K562 (cell line): ENCODE results near the gene ITSN1. TPM values are rescaled to one million over a fixed set of nuclear protein-coding genes. Genes with fewer than 3 reads are reported as not detected.

Source experiments
- ATAC-seq: fragments of 200-7000 bp; cut with Tn5 transposase; 3 replicates; pipeline ENCODE4 v1.9.1; 2020; ENCODE audit warnings: moderate library complexity
- BruUV-seq: library from RNA; stranded (reverse); fragments of 400-500 nt; replicated peaks from 2 replicates; lab custom pipeline; 2021; lab: Mats Ljungman, UMichigan
- CTCF ChIA-PET: fragments of 300-600 bp; formaldehyde crosslinking; extraction: SDS; loops from one replicate; lab custom pipeline; 2021; ENCODE audit warnings: low intra/inter-chr PET ratio; lab: Yijun Ruan, JAX
- POLR2A ChIA-PET: fragments of 300-600, 350-650 bp; sonication (Branson Sonifier 250); formaldehyde crosslinking; extraction: SDS; loops from one replicate; lab custom pipeline; 2021; ENCODE audit warnings: antibody characterized with exemption, inconsistent platforms; lab: Yijun Ruan, JAX
- DNase-seq, 4 experiments: peaks; one replicate each; pipeline versions ENCODE4 v3.0.0 to v3.0.0-alpha.2; 2011 to 2018; ENCODE audit warnings: low spot score in 3 of 4, mixed read lengths in 3 of 4; ENCODE audit errors: extremely low read depth in 1 of 4
- FAIRE-seq: peaks from 2 replicates; lab custom pipeline; 2011; peaks lifted over from hg19 to GRCh38; lab: Jason Lieb, UNC
- H2AFZ ChIP-seq: 2 replicates; pipeline ENCODE4 v1.6.0; 2011; ENCODE audit warnings: low read depth, low read length, control low read depth, inconsistent platforms
- H3K27ac ChIP-seq: fragments of 200-600 bp; 3 replicates; pipeline ENCODE4 v1.8.0; 2011; ENCODE audit warnings: low read depth, mild to moderate bottlenecking, control low read depth, inconsistent platforms, low read length, moderate library complexity, mixed read lengths; ENCODE audit errors: extremely low read depth
- H3K27me3 ChIP-seq, 2 experiments: fragments of 300-600 bp in 1 of 2; 2 replicates in 1 of 2; 3 replicates in 1 of 2; pipeline versions ENCODE4 v1.6.0 to v1.8.0; 2011; ENCODE audit warnings: inconsistent platforms in 2 of 2, low read length in 2 of 2, mild to moderate bottlenecking in 1 of 2, mixed read lengths in 1 of 2, moderate library complexity in 1 of 2; ENCODE audit not compliant: control insufficient read depth in 2 of 2, insufficient read depth in 2 of 2
- H3K36me3 ChIP-seq: fragments of 300-600 bp; 3 replicates; pipeline ENCODE4 v1.8.0; 2011; ENCODE audit warnings: mild to moderate bottlenecking, low read length, inconsistent platforms; ENCODE audit not compliant: control insufficient read depth, insufficient read depth
- H3K4me1 ChIP-seq, 2 experiments: fragments of 200-600 bp in 1 of 2; replicated peaks in 1 of 2; 2 replicates in 1 of 2; 3 replicates in 1 of 2; pipeline versions ENCODE4 v1.5.1 to v1.8.0; 2011; ENCODE audit warnings: inconsistent platforms in 2 of 2, low read length in 2 of 2, mild to moderate bottlenecking in 1 of 2, mixed read lengths in 1 of 2, moderate library complexity in 1 of 2; ENCODE audit not compliant: control insufficient read depth in 2 of 2, insufficient read depth in 2 of 2
- H3K4me2 ChIP-seq: 2 replicates; pipeline ENCODE4 v1.6.1; 2011; ENCODE audit warnings: low read length, control low read depth, inconsistent platforms, mixed read lengths; ENCODE audit not compliant: insufficient read depth
- H3K4me3 ChIP-seq: fragments of 200-600 bp; sonication (generic), shearing (Covaris generic); 2 replicates; pipeline ENCODE4 v1.5.1; 2016; ENCODE audit warnings: control low read depth, inconsistent platforms
- H3K79me2 ChIP-seq: fragments of 200-600 bp; 3 replicates; pipeline ENCODE4 v1.8.0; 2011; ENCODE audit warnings: low read length, inconsistent platforms; ENCODE audit not compliant: control insufficient read depth, insufficient read depth
- H3K9ac ChIP-seq, 2 experiments: 2 replicates each; pipeline versions ENCODE4 v1.6.0 to v1.6.1; 2011; ENCODE audit warnings: low read depth in 2 of 2, low read length in 2 of 2, control low read depth in 1 of 2, inconsistent platforms in 1 of 2, mild to moderate bottlenecking in 1 of 2, mixed read lengths in 1 of 2; ENCODE audit not compliant: insufficient read depth in 1 of 2
- H3K9me1 ChIP-seq: one replicate; pipeline ENCODE4 v1.6.0; 2011; ENCODE audit warnings: inconsistent platforms, mild to moderate bottlenecking, low read length, moderate library complexity; ENCODE audit not compliant: control insufficient read depth, insufficient read depth
- H3K9me3 ChIP-seq: replicated peaks from 2 replicates; pipeline ENCODE4 v1.5.1; 2011; ENCODE audit warnings: low read depth, low read length, inconsistent platforms; ENCODE audit not compliant: control insufficient read depth, insufficient read depth
- H4K20me1 ChIP-seq: replicated peaks from 2 replicates; pipeline ENCODE4 v1.6.1; 2011; ENCODE audit warnings: low read length, inconsistent platforms, mixed read lengths; ENCODE audit not compliant: control insufficient read depth, insufficient read depth
- BRCA1 ChIP-seq, 2 experiments: fragments of 450-650 bp in 1 of 2; sonication (generic) in 1 of 2; formaldehyde crosslinking in 1 of 2; IDR thresholded peaks; 2 replicates each; pipeline versions ENCODE4 v1.5.0 to v1.6.1; 2017 to 2020; ENCODE audit warnings: mild to moderate bottlenecking in 1 of 2, missing genetic modification reagents in 1 of 2
- DDX20 ChIP-seq: fragments of 450-650 bp; IDR thresholded peaks from 2 replicates; pipeline ENCODE4 v1.6.1; 2016; ENCODE audit warnings: missing genetic modification characterization, low read depth, mild to moderate bottlenecking, missing compliant biosample characterization, moderate library complexity
- DMBX1 ChIP-seq: fragments of 250-450 bp; sonication (Bioruptor Pico); IDR thresholded peaks from 2 replicates; pipeline ENCODE4 v1.8.0; 2022; ENCODE audit warnings: inconsistent platforms, mild to moderate bottlenecking, moderate library complexity, borderline replicate concordance
- E2F3 ChIP-seq: fragments of 250-450 bp; sonication (Bioruptor Pico); IDR thresholded peaks from 2 replicates; pipeline ENCODE4 v1.4.0; 2020; ENCODE audit warnings: mild to moderate bottlenecking
- ESRRA ChIP-seq: fragments of 450-650 bp; IDR thresholded peaks from 2 replicates; pipeline ENCODE4 v1.6.1; 2014; ENCODE audit warnings: low read depth, mild to moderate bottlenecking, moderate library complexity, borderline replicate concordance
- HLTF ChIP-seq: fragments of 450-650 bp; IDR thresholded peaks from 2 replicates; pipeline ENCODE4 v1.6.1; 2016
- HNRNPLL ChIP-seq: fragments of 200-400 bp; formaldehyde crosslinking; IDR thresholded peaks from 2 replicates; pipeline ENCODE4 v1.6.1; 2017; ENCODE audit warnings: low read length, low read depth, mild to moderate bottlenecking; ENCODE audit not compliant: poor library complexity, severe bottlenecking
- MLX ChIP-seq, 2 experiments: fragments of 450-650 bp in 1 of 2; sonication (generic) in 1 of 2; formaldehyde crosslinking; conservative IDR thresholded peaks; 2 replicates each; pipeline versions ENCODE4 v1.4.0 to v1.8.1; 2020 to 2022; ENCODE audit warnings: mild to moderate bottlenecking in 1 of 2, missing genetic modification reagents in 1 of 2
- OTX1 ChIP-seq: fragments of 450-650 bp; formaldehyde crosslinking; IDR thresholded peaks from 2 replicates; pipeline ENCODE4 v1.4.0; 2022; ENCODE audit warnings: mild to moderate bottlenecking
- TCF15 ChIP-seq: fragments of 250-450 bp; sonication (Bioruptor Pico); IDR thresholded peaks from 2 replicates; pipeline ENCODE4 v1.8.0; 2022; ENCODE audit warnings: moderate library complexity, mild to moderate bottlenecking, inconsistent platforms
- TEAD1 ChIP-seq, 2 experiments: fragments of 450-650 bp in 1 of 2; sonication (generic) in 1 of 2; formaldehyde crosslinking; IDR thresholded peaks; 2 replicates each; pipeline versions ENCODE4 v1.4.0 to v1.8.0; 2020 to 2022; ENCODE audit warnings: mild to moderate bottlenecking in 2 of 2, missing genetic modification reagents in 1 of 2
- YBX1 ChIP-seq: fragments of 450-650 bp; IDR thresholded peaks from 2 replicates; pipeline ENCODE4 v1.7.1; 2016; ENCODE audit warnings: mild to moderate bottlenecking
- ZBTB7A ChIP-seq: IDR thresholded peaks from 2 replicates; pipeline ENCODE4 v1.6.1; 2011; ENCODE audit warnings: low read depth, mild to moderate bottlenecking, low read length, moderate library complexity, borderline replicate concordance; ENCODE audit not compliant: control insufficient read depth
- ZNF212 ChIP-seq: fragments of 450-650 bp; formaldehyde crosslinking; IDR thresholded peaks from 2 replicates; pipeline ENCODE4 v1.4.0; 2020; ENCODE audit warnings: mild to moderate bottlenecking
- ZNF717 ChIP-seq: fragments of 250-450 bp; sonication (Bioruptor Pico); IDR thresholded peaks from 2 replicates; pipeline ENCODE4 v1.5.0; 2021
- ZNF79 ChIP-seq: fragments of 250-450 bp; sonication (Bioruptor Pico); IDR thresholded peaks from 2 replicates; pipeline ENCODE4 v1.4.0; 2020; ENCODE audit warnings: low read depth, mild to moderate bottlenecking, moderate library complexity
- WGBS: fragments of 100-300 bp; shearing (Covaris generic); methylation state at CpG from one replicate; pipeline ENCODE4 v1.1.6; 2016; ENCODE audit warnings: low coverage, mixed read lengths; ENCODE audit not compliant: insufficient coverage; ENCODE audit errors: missing lambda C conversion rate; 5-methylcytosine and 5-hydroxymethylcytosine counted together
- in situ Hi-C: fragments of 300-500 bp; cut with MboI; formaldehyde crosslinking; loops from 4 replicates; pipeline ENCODE4 v1.15.0; 2018; ENCODE audit warnings: inconsistent platforms, mixed read lengths
- intact Hi-C: fragments of 100-400 bp; cut with micrococcal nuclease; formaldehyde crosslinking; loops from 2 replicates; pipeline ENCODE4 v1.14.2; 2022
- polyA plus RNA-seq, 8 experiments: library from polyadenylated mRNA; depleted of rRNA in 4 of 8; stranded (reverse) in 5 of 8; unstranded in 3 of 8; fragments of >200 nt; fragmentation: Nextera tagmentation in 2 of 8; fragmentation: Illumina TruSeq in 1 of 8; extraction: Ambion mirVana in 2 of 8; extraction: Trizol in 1 of 8; gene quantifications; 2 replicates each; pipeline versions ENCODE4 v1.2.1 to v1.2.3, GENCODE V29; 2011 to 2014; ENCODE audit warnings: inconsistent platforms in 1 of 8, missing spikeins in 1 of 8
- total RNA-seq, 7 experiments: library from RNA; depleted of rRNA in 6 of 7; stranded (reverse); fragments of >200 nt in 6 of 7; fragmentation: Illumina TruSeq in 2 of 7; extraction: Trizol in 2 of 7; gene quantifications; 2 replicates each; pipeline versions ENCODE4 v1.2.1 to v1.2.3, GENCODE V29; 2011 to 2021; ENCODE audit warnings: low replicate concordance in 1 of 7

Gene ITSN1
- total and polyA plus RNA-seq, 9 of the 15 experiments (the other 6 are each of a cell fraction or from before 2014, with no cell fraction given), result 1.1 to 12.6 (median 4.8) TPM

DNA sequence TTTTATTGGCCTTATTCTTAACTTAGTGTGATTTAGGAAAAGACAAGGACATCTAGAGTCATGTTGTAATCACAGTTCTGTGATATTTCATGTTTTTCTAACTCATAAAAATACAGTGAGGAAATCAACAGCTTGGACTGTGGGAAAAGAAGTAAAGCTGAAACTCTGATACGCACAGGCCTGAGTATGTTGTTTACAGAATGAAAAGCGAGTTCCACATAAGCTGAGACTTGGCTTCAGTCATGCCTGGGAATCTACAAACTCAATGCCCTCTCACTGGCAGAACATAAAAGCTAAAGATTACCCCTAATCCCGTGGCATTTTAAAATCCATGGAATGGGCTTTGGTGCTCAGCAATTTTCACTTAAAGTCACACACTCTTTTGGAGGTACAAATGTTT is 296.9 kb downstream of the ITSN1 start:
- Histone ChIP-seq H3K4me3 (no peak overlapping the region), H3K9me1 (no peaks in the 10 kb centered on the region), H3K79me2 (no peaks in the 10 kb centered on the region; the same call in 2 of the 3 replicates), H3K27me3 (no peaks in the 10 kb centered on the region), H3K9ac (no peak overlapping the region), H3K4me1 (0 out of 5 replicates have a peak, but pooled peaks cover 0 to 6% of the 10 kb centered on the region in 2 experiments), H3K9me3 (no peaks in the 10 kb centered on the region), H3K4me2 (no peak overlapping the region), H3K36me3 (no peaks in the 10 kb centered on the region), H4K20me1 (no peaks in the 10 kb centered on the region), H3K27ac (no peak overlapping the region), H2AFZ (no peak overlapping the region)
- no TSS peak for BruUV-seq
- DNase-seq (no peak), ATAC-seq (no peak), FAIRE-seq (no peak)
- intact Hi-C loops (loop anchor here (5.0 kb wide), 1 partner anchor 38 kb away; no protein-coding TSS in a partner anchor), in situ Hi-C loops (no loop called here)
- WGBS, result 73% methylated on average over 3 of the region's 3 CpGs
- TF ChIP-seq OTX1 (CRISPR knock-in tag) (no peak), ZNF212 (no peak), ZBTB7A (no peak), ZNF79 (CRISPR knock-in tag) (no peak), HNRNPLL (no peak), BRCA1 (IDR thresholded peaks at IDR 0.05) (no peak), BRCA1 (CRISPR knock-in tag; IDR thresholded peaks at IDR 0.05) (no peak), ESRRA (no peak), TCF15 (CRISPR knock-in tag) (no peak), YBX1 (no peak), E2F3 (no peak), DDX20 (tag) (no peak), DMBX1 (no peak), TEAD1 (CRISPR knock-in tag; IDR thresholded peaks at IDR 0.05) (no peak), ZNF717 (CRISPR knock-in tag) (no peak), HLTF (no peak), MLX (CRISPR knock-in tag; conservative IDR thresholded peaks at IDR 0.05) (no peak)
- ChIA-PET POLR2A (interaction anchor here (4.0 kb wide), 1 partner anchor 9 kb away, joined by 30 read pairs; no protein-coding TSS in a partner anchor), CTCF (no interaction called here)
